Heart right ventricle (tissue), 16 donors: Measurements from ENCODE around the gene CCNE1. TPM values are rescaled to one million over a fixed set of nuclear protein-coding genes. Genes with fewer than 3 reads are reported as not detected.

ENCODE experiments used
- ATAC-seq, 8 donors: fragments of 200-7000 bp; cut with Tn5 transposase; one replicate each; pipeline ENCODE4 v1.9.1; 2020; ENCODE audit warnings: mild to moderate bottlenecking in 8 of 8, moderate library complexity in 8 of 8, moderate number of reproducible peaks in 1 of 8
- DNase-seq, 2 donors: peaks; one replicate each; pipeline ENCODE4 v3.0.0-alpha.2; 2020
- H3K27ac ChIP-seq, 10 donors: fragments of 200-600 bp; sonication (generic) in 2 of 10; one replicate each; pipeline versions ENCODE4 v1.5.0 to v1.8.0; 2020 to 2022; ENCODE audit warnings: mild to moderate bottlenecking in 3 of 10
- H3K27me3 ChIP-seq, 7 donors: fragments of 200-600 bp; one replicate each; pipeline ENCODE4 v1.8.0; 2021 to 2022; ENCODE audit warnings: mild to moderate bottlenecking in 2 of 7
- H3K36me3 ChIP-seq, 9 donors: fragments of 200-600 bp; sonication (generic) in 1 of 9; one replicate each; pipeline versions ENCODE4 v1.5.0 to v1.8.0; 2020 to 2022; ENCODE audit warnings: mild to moderate bottlenecking in 2 of 9
- H3K4me1 ChIP-seq, 9 donors: fragments of 200-600 bp; sonication (generic) in 1 of 9; one replicate each; pipeline versions ENCODE4 v1.5.0 to v1.8.0; 2020 to 2022; ENCODE audit warnings: mild to moderate bottlenecking in 4 of 9
- H3K4me3 ChIP-seq, 10 donors: fragments of 200-600 bp; sonication (generic) in 2 of 10; one replicate each; pipeline versions ENCODE4 v1.5.0 to v1.8.0; 2020 to 2022; ENCODE audit warnings: mild to moderate bottlenecking in 7 of 10, moderate library complexity in 2 of 10
- H3K9me3 ChIP-seq, 11 donors: fragments of 200-600 bp in 10 of 11; sonication (generic) in 2 of 11; one replicate each; pipeline versions ENCODE4 v1.5.0 to v1.8.0; 2013 to 2022; ENCODE audit warnings: mild to moderate bottlenecking in 2 of 11, control low read depth in 1 of 11, moderate library complexity in 1 of 11
- CTCF ChIP-seq, 9 donors: fragments of 200-600 bp; sonication (generic) in 2 of 9; IDR thresholded peaks; one replicate each; pipeline versions ENCODE4 v1.5.0 to v1.8.0; 2021 to 2022; ENCODE audit warnings: antibody characterized with exemption in 9 of 9, mild to moderate bottlenecking in 5 of 9, moderate library complexity in 1 of 9
- WGBS, 2 donors: extraction: QIAGEN DNeasy Blood & Tissue Kit; methylation state at CpG; one replicate each; pipeline ENCODE4 v1.1.7; 2013; ENCODE audit warnings: inconsistent platforms in 1 of 2; 5-methylcytosine and 5-hydroxymethylcytosine counted together
- intact Hi-C, 10 donors: fragments of 100-400 bp; cut with DNase I; formaldehyde crosslinking; loops; one replicate each; pipeline versions ENCODE4 v1.11.1 to v1.14.2; 2022
- polyA plus RNA-seq, 2 donors: library from polyadenylated mRNA; stranded (reverse); fragments of 200-250 nt; gene quantifications; one replicate each; pipeline ENCODE4 v1.2.3, GENCODE V29; 2013
- total RNA-seq, 10 donors: library from RNA; stranded (reverse); fragmentation: NEBNext Ultra II Directional in 3 of 10; extraction: Animal tissue kit (Norgen Biotek cat#: 25700) in 3 of 10; gene quantifications; one replicate each; pipeline versions ENCODE4 v1.2.1 to v1.2.4, GENCODE V29; 2021 to 2023
- donor health status: Arrhythmogenic right ventricular cardiomyopathy.
- donor health status: ischemic (EF 13 %, LVEDD 7.1; RV severe dilation, severe dysfunction).
- donor health status: healthy with polysubstance abuse.
- donor health status: DM: no; HTN: yes; CAD: no.
- donor health status: DM: no; HTN: no; CAD: no.
- donor health status: ischemic (EF 25% LVEDD 6.9; RV normal size, moderate dysfunction).
- donor health status: ischemic (EF 25% LVEDD 5.7; RV mildly dilated, moderate dysfunction).
- donor health status: healthy.
- donor health status: DM: yes; HTN: yes; CAD: no.
- donor health status: Ischemic cardiomyopathy.
- donor health status: ischemic (EF 35%, LVEDD 5.7; RV mildly dilated, moderate dysfunction).
- donor health status: nonischemic (EF 11% LVEDD 7.7; RV severe dilation, severe dysfunction).
- donor health status: DM: yes; HTN: yes; CAD: no.
- donor health status: PGD.
- donor health status: ischemic (EF 29% LVEDD 5.4; RV normal size, mild dysfunction).
- donor health status: nonischemic (EF 23%, LVEDD 6.1; RV moderate dilation, normal function).

The CCNE1 gene
- total and polyA plus RNA-seq, 12 donors: 1.4 to 4.0 (median 2.4) TPM

- Histone ChIP-seq H3K36me3 (no peaks in the 10 kb centered on the region), H3K4me3 (no peak overlapping the region), H3K27ac (no peak overlapping the region), H3K4me1 (peaks cover 0 to 4% (median 0%) of the 10 kb centered on the region in 9 donors), H3K9me3 (no peaks in the 10 kb centered on the region), H3K27me3 (peaks cover 0 to 5% (median 0%) of the 10 kb centered on the region in 7 donors)
- DNase-seq (peak; percentile 15 to 38), ATAC-seq (peak in 5 of 8 donors; percentile 53 to 80 (median 62))
- intact Hi-C loops: loop anchor here in 4 of 10 donors (2.0 to 5.0 kb wide), 2 partner anchors 100 to 101 kb away; no protein-coding TSS in a partner anchor
- peak; percentile 56 to 83 (median 73) for TF ChIP-seq CTCF (IDR thresholded peaks at IDR 0.05)
- 22% methylated on average over 14 of the region's 14 CpGs for WGBS, 2 donors
Measured at GRCh38 chr19:29771708-29772414, 39.9 kb upstream of the CCNE1 start.

GRCh38 chr19:29772696-29773095 is 39.1 kb upstream of the CCNE1 start:
- Histone ChIP-seq H3K9me3 (no peaks in the 10 kb centered on the region), H3K4me1 (peaks cover 0 to 4% (median 0%) of the 10 kb centered on the region in 9 donors), H3K36me3 (no peaks in the 10 kb centered on the region), H3K27me3 (peaks cover 0 to 10% (median 0%) of the 10 kb centered on the region in 7 donors), H3K4me3 (no peak overlapping the region), H3K27ac (no peak overlapping the region)
- DNase-seq (no peak), ATAC-seq (no peak)
- intact Hi-C loops: loop anchor here in 2 of 10 donors (5.0 kb wide), 1 partner anchor 100 kb away; no protein-coding TSS in a partner anchor
- TF ChIP-seq CTCF (IDR thresholded peaks at IDR 0.05): no peak
- WGBS, 2 donors: 72 to 83% methylated on average over 6 of the region's 6 CpGs

- DNase-seq (no peak), ATAC-seq (no peak)
- H3K9me3 ChIP-seq: no peaks in the 10 kb centered on the region
- no peak overlapping the region for H3K4me3 ChIP-seq
- no peaks in the 10 kb centered on the region for H3K36me3 ChIP-seq
- H3K27me3 ChIP-seq: peaks cover 0 to 12% (median 0%) of the 10 kb centered on the region in 7 donors
- no peak overlapping the region for H3K27ac ChIP-seq
- 85 to 90% methylated on average over 8 of the region's 8 CpGs for WGBS, 2 donors
- peaks cover 0 to 4% (median 0%) of the 10 kb centered on the region in 9 donors for H3K4me1 ChIP-seq
- intact Hi-C loops: loop anchor here in 2 of 10 donors (5.0 kb wide), 1 partner anchor 99 kb away; no protein-coding TSS in a partner anchor
- no peak for TF ChIP-seq CTCF (IDR thresholded peaks at IDR 0.05)
Measured at GRCh38 chr19:29773141-29773540, 38.6 kb upstream of the CCNE1 start.

- intact Hi-C loops: loop anchor here in 2 of 10 donors (5.0 kb wide), 1 partner anchor 98 kb away; no protein-coding TSS in a partner anchor
- no peaks in the 10 kb centered on the region for H3K9me3 ChIP-seq
- WGBS, 2 donors: 81 to 82% methylated on average over 6 of the region's 6 CpGs
- DNase-seq (no peak), ATAC-seq (no peak)
- no peak for TF ChIP-seq CTCF (IDR thresholded peaks at IDR 0.05)
- H3K36me3 ChIP-seq: no peaks in the 10 kb centered on the region
- no peak overlapping the region for H3K27ac ChIP-seq
- peaks cover 0 to 4% (median 0%) of the 10 kb centered on the region in 9 donors for H3K4me1 ChIP-seq
- H3K27me3 ChIP-seq: peaks cover 0 to 16% (median 0%) of the 10 kb centered on the region in 7 donors
- no peak overlapping the region for H3K4me3 ChIP-seq
Measured at GRCh38 chr19:29774126-29774525, 37.7 kb upstream of the CCNE1 start.
